RPMI8226 (cell line): ENCODE data around the gene CD2.
"Not testable (repeated sequence)": the region's sequence is repeated elsewhere in the genome, so short reads cannot be mapped to it uniquely, and the experiment has no call there.

Experiments
- DNase-seq: peaks from one replicate; pipeline ENCODE4 v3.0.0-alpha.2; 2015

Gene CD2

GRCh38 chr1:116733476-116734365, 20.5 kb upstream of the CD2 start:
- no peak for DNase-seq

- DNase-seq = no peak
Observed at GRCh38 chr1:116735246-116735645, 19.0 kb upstream of the CD2 start.

- DNase-seq = peak; percentile 23
Observed at GRCh38 chr1:116737020-116737854, 17.0 kb upstream of the CD2 start.

GRCh38 chr1:116737855-116738321, 16.3 kb upstream of the CD2 start:
- no peak for DNase-seq

- no peak for DNase-seq
Observed at GRCh38 chr1:116738673-116739370, 15.4 kb upstream of the CD2 start.

- DNase-seq = no peak
Observed at GRCh38 chr1:116739371-116740012, 14.7 kb upstream of the CD2 start.

- DNase-seq = no peak
Observed at GRCh38 chr1:116740296-116740695, 13.9 kb upstream of the CD2 start.

GRCh38 chr1:116740746-116741145, 13.5 kb upstream of the CD2 start:
- DNase-seq = no peak

GRCh38 chr1:116741836-116742565, 12.2 kb upstream of the CD2 start:
- DNase-seq = no peak

GRCh38 chr1:116743535-116743934, 10.7 kb upstream of the CD2 start:
- DNase-seq = no peak

GRCh38 chr1:116748272-116748671, 6.0 kb upstream of the CD2 start:
- DNase-seq = no peak

GRCh38 chr1:116751146-116751545, 3.1 kb upstream of the CD2 start:
- no peak for DNase-seq

- no peak for DNase-seq
Observed at GRCh38 chr1:116751621-116752020, 2.6 kb upstream of the CD2 start.

GRCh38 chr1:116753312-116753711, 918 bp upstream of the CD2 start:
- no peak for DNase-seq

GRCh38 chr1:116755066-116755465, 836 bp downstream of the CD2 start:
- no peak for DNase-seq

GRCh38 chr1:116755681-116756080, 1.5 kb downstream of the CD2 start:
- no peak for DNase-seq

- DNase-seq = not testable (repeated sequence)
Observed at GRCh38 chr1:116756092-116756491, 1.9 kb downstream of the CD2 start.

- not testable (repeated sequence) for DNase-seq
Observed at GRCh38 chr1:116758456-116758815, 4.2 kb downstream of the CD2 start.

- no peak for DNase-seq
Observed at GRCh38 chr1:116759636-116760035, 5.4 kb downstream of the CD2 start.

- no peak for DNase-seq
Observed at GRCh38 chr1:116760487-116760886, 6.3 kb downstream of the CD2 start.

- no peak for DNase-seq
Observed at GRCh38 chr1:116760996-116761665, 6.9 kb downstream of the CD2 start.
